Stimulated activated naive CD8-positive, alpha-beta T cell treated with anti-CD3 and anti-CD28 coated beads, Interleukin-15, Interleukin-2, amounts not matched to agents 100 ng/mL and 50 ng/mL, for 24 hours (primary cell): ENCODE data around the gene SLC7A4.

Source experiments
- H3K27ac Mint-ChIP-seq: one replicate; pipeline ENCODE4 v1.8.0; 2021; ENCODE audit warnings: mild to moderate bottlenecking, mixed read lengths
- H3K27me3 Mint-ChIP-seq: one replicate; pipeline ENCODE4 v1.8.0; 2021; ENCODE audit warnings: mixed read lengths
- H3K36me3 Mint-ChIP-seq: one replicate; pipeline ENCODE4 v1.8.0; 2021; ENCODE audit warnings: low read depth, mixed read lengths
- H3K4me1 Mint-ChIP-seq: one replicate; pipeline ENCODE4 v1.8.0; 2021; ENCODE audit warnings: low read depth, mixed read lengths
- H3K4me3 Mint-ChIP-seq: one replicate; pipeline ENCODE4 v1.8.0; 2021; ENCODE audit warnings: mild to moderate bottlenecking, mixed read lengths
- H3K9me3 Mint-ChIP-seq: one replicate; pipeline ENCODE4 v1.8.0; 2021; ENCODE audit warnings: mixed read lengths

SLC7A4 gene

GRCh38 chr22:21001601-21002325 lies 30.6 kb downstream of the SLC7A4 start, which contains the start of gene THAP7:
TSS of gene THAP7 (minus strand) at chr22:21002118. CDS start at chr22:21001911, 207 bp downstream.
- Mint-ChIP-seq H3K27me3 (no peaks in the 10 kb centered on the region), H3K36me3 (peaks cover 4% of the 10 kb centered on the region), H3K9me3 (no peaks in the 10 kb centered on the region), H3K4me3 (peak within 1 kb of the TSS; percentile 96), H3K4me1 (peaks cover 34% of the 10 kb centered on the region), H3K27ac (peak within 1 kb of the TSS; percentile 99)

- Mint-ChIP-seq H3K27ac (peak overlapping the region; percentile 99), H3K4me1 (peaks cover 34% of the 10 kb centered on the region), H3K27me3 (no peaks in the 10 kb centered on the region), H3K36me3 (peaks cover 4% of the 10 kb centered on the region), H3K4me3 (peak overlapping the region; percentile 96), H3K9me3 (no peaks in the 10 kb centered on the region)
These were observed 31.3 kb downstream of the SLC7A4 start for GRCh38 chr22:21000987-21001600.

GRCh38 chr22:21000207-21000986 lies 32.0 kb downstream of the SLC7A4 start:
- Mint-ChIP-seq H3K4me1 (peaks cover 34% of the 10 kb centered on the region), H3K4me3 (peak overlapping the region; percentile 96), H3K9me3 (no peaks in the 10 kb centered on the region), H3K27ac (peak overlapping the region; percentile 99), H3K27me3 (no peaks in the 10 kb centered on the region), H3K36me3 (peaks cover 4% of the 10 kb centered on the region)

- Mint-ChIP-seq H3K27me3 (no peaks in the 10 kb centered on the region), H3K4me1 (peaks cover 34% of the 10 kb centered on the region), H3K27ac (peak overlapping the region; percentile 31), H3K9me3 (no peaks in the 10 kb centered on the region), H3K4me3 (peak overlapping the region; percentile 96), H3K36me3 (peaks cover 4% of the 10 kb centered on the region)
These were observed 32.8 kb downstream of the SLC7A4 start for GRCh38 chr22:20999350-21000206.

GRCh38 chr22:20998411-20999336 lies 33.7 kb downstream of the SLC7A4 start:
- Mint-ChIP-seq H3K27ac (peak overlapping the region; percentile 76), H3K36me3 (peaks cover 4% of the 10 kb centered on the region), H3K4me3 (no peak overlapping the region), H3K9me3 (no peaks in the 10 kb centered on the region), H3K4me1 (peaks cover 31% of the 10 kb centered on the region), H3K27me3 (no peaks in the 10 kb centered on the region)

- Mint-ChIP-seq H3K27ac (no peak overlapping the region), H3K9me3 (no peaks in the 10 kb centered on the region), H3K4me1 (peaks cover 21% of the 10 kb centered on the region), H3K36me3 (peaks cover 4% of the 10 kb centered on the region), H3K4me3 (no peak overlapping the region), H3K27me3 (no peaks in the 10 kb centered on the region)
These were observed 34.7 kb downstream of the SLC7A4 start for GRCh38 chr22:20997536-20998257.

- Mint-ChIP-seq H3K27ac (no peak overlapping the region), H3K36me3 (peaks cover 4% of the 10 kb centered on the region), H3K9me3 (no peaks in the 10 kb centered on the region), H3K27me3 (no peaks in the 10 kb centered on the region), H3K4me1 (peaks cover 21% of the 10 kb centered on the region), H3K4me3 (no peak overlapping the region)
These were observed 35.5 kb downstream of the SLC7A4 start for GRCh38 chr22:20996598-20997535.

GRCh38 chr22:20996031-20996410 lies 36.3 kb downstream of the SLC7A4 start:
- Mint-ChIP-seq H3K36me3 (no peaks in the 10 kb centered on the region), H3K4me3 (no peak overlapping the region), H3K4me1 (peaks cover 14% of the 10 kb centered on the region), H3K27ac (no peak overlapping the region), H3K9me3 (no peaks in the 10 kb centered on the region), H3K27me3 (no peaks in the 10 kb centered on the region)

GRCh38 chr22:20995329-20996030 lies 36.9 kb downstream of the SLC7A4 start:
- Mint-ChIP-seq H3K27me3 (no peaks in the 10 kb centered on the region), H3K36me3 (peaks cover 1% of the 10 kb centered on the region), H3K9me3 (no peaks in the 10 kb centered on the region), H3K4me3 (no peak overlapping the region), H3K27ac (no peak overlapping the region), H3K4me1 (peaks cover 11% of the 10 kb centered on the region)

GRCh38 chr22:20994902-20995241 lies 37.5 kb downstream of the SLC7A4 start:
- Mint-ChIP-seq H3K4me3 (no peak overlapping the region), H3K36me3 (peaks cover 6% of the 10 kb centered on the region), H3K9me3 (no peaks in the 10 kb centered on the region), H3K4me1 (peaks cover 7% of the 10 kb centered on the region), H3K27me3 (no peaks in the 10 kb centered on the region), H3K27ac (no peak overlapping the region)

- no peak overlapping the region for H3K4me3 Mint-ChIP-seq
- no peak overlapping the region for H3K27ac Mint-ChIP-seq
- H3K36me3 Mint-ChIP-seq = peaks cover 6% of the 10 kb centered on the region
- H3K9me3 Mint-ChIP-seq = no peaks in the 10 kb centered on the region
- no peaks in the 10 kb centered on the region for H3K27me3 Mint-ChIP-seq
- peaks cover 4% of the 10 kb centered on the region for H3K4me1 Mint-ChIP-seq
These were observed 38.0 kb downstream of the SLC7A4 start for GRCh38 chr22:20994128-20994901.
